ENCODE data around the gene MON1A.

Gene MON1A

DNA sequence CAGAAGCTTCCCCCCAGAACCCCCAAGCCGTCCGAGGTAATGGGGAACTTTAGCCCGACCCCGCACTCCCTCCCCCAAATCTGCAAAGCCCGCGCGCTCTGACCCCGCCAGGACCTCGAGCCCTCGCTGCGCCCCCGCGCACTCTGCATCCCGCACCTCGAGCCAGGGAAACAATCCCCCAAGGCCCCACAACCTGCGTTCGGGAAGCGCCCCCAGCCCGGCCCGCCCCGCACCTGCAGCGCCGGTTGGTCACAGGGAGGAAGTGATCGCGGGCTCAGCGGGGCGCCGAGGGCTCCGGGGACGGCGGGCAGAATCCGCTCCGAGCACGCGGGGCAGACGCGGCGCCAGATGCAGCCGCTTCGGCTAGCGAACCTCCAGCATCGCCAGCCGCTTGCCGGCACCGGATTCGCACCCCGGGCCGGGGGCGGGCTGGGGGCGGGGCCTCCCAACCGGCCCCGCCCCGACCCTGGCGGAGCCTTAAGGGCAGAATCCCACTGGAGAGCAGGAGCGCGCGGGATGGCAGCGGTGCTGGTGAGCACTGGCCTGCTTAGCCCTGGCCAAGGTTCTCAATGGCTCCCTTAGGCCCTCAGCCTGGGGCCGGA lies 60.0 kb downstream of the MON1A start, which contains the start of gene CAMKV:
Gene CAMKV, minus strand, starts transcription at position 382 of the 602 bp plus-strand sequence. CDS start 7,518 bp downstream, outside the sequence.
- Histone ChIP-seq H3K36me3 (ENCODE audit: control insufficient read depth in 2 of 2, insufficient read depth in 2 of 2, low read length in 2 of 2) (no peaks in the 10 kb centered on the region), H3K9me3 (ENCODE audit: control insufficient read depth in 2 of 2, low read length in 2 of 2) (no peaks in the 10 kb centered on the region), H3K9ac (ENCODE audit: low read length in 2 of 2) (no peak within 1 kb of the TSS), H3K27ac (ENCODE audit: low read length) (no peak within 1 kb of the TSS), H3K27me3 (ENCODE audit: control insufficient read depth in 1 of 2, insufficient read depth in 2 of 2, low read length in 2 of 2) (peaks cover 36 to 40% of the 10 kb centered on the region in 2 donors), H3K4me3 (ENCODE audit: low read length in 2 of 2) (peak within 1 kb of the TSS; percentile 12 to 54), H3K4me1 (ENCODE audit: control insufficient read depth, insufficient read depth, low read length) (peaks cover 10% of the 10 kb centered on the region)

DNA sequence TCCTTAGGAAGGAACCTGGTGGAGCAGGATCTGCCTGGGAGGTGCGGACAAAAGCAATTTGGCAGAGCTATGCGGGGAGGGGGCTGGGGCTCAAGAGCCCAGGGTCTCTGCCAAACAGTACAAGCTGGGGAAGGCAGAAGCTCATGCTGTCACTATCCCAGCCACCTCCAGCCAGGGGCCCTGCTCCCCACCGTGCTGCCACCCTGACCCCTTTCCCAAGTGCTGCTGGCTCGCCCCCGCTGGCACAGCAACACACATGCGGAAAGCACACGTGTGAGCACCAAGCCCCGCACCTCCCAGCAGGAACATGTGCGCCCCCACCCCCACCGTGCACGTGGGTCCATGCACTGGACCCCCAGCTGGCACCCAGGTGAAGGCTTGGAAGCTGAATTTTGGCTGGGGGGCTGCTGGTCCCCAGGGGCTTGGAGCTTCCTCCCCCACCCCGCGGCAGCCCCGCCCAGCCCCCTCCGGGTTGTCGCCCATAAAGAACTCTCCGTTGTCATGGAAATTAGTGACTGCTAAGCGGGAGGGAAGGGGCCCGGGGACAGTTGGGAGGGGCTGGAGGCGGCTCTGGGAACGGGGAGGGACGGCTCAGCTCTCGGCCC lies 60.6 kb downstream of the MON1A start:
- Histone ChIP-seq H3K4me3 (ENCODE audit: low read length in 2 of 2) (peak overlapping the region in 1 of 2 donors; percentile 54), H3K4me1 (ENCODE audit: control insufficient read depth, insufficient read depth, low read length) (peaks cover 10% of the 10 kb centered on the region), H3K36me3 (ENCODE audit: control insufficient read depth in 2 of 2, insufficient read depth in 2 of 2, low read length in 2 of 2) (no peaks in the 10 kb centered on the region), H3K27ac (ENCODE audit: low read length) (no peak overlapping the region), H3K9ac (ENCODE audit: low read length in 2 of 2) (no peak overlapping the region), H3K27me3 (ENCODE audit: control insufficient read depth in 1 of 2, insufficient read depth in 2 of 2, low read length in 2 of 2) (peaks cover 39 to 40% of the 10 kb centered on the region in 2 donors), H3K9me3 (ENCODE audit: control insufficient read depth in 2 of 2, low read length in 2 of 2) (no peaks in the 10 kb centered on the region)

DNA sequence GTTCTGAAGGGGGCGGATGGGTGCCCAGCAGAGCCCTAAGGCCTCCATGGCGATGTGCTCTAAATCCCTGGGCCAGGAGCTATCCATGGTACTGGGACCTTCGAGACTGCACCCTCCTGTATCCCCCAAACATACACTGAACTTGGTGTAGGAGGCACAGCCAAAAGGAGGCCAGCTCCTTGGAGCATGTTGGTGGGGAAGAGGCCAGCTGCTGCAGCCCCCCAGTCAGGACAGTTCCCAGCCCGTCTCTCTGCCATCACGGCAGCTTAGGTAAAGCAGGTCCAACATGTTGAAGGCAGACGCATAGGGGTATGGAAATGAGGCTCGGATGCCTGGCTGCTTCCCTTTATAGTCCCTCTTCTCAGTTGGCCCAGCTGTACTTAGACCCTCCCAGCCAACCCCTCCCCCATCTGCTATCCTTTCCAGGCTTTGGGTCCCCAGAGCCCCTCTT lies 61.7 kb downstream of the MON1A start:
- Histone ChIP-seq H3K4me1 (ENCODE audit: control insufficient read depth, insufficient read depth, low read length) (peaks cover 10% of the 10 kb centered on the region), H3K9me3 (ENCODE audit: control insufficient read depth in 2 of 2, low read length in 2 of 2) (no peaks in the 10 kb centered on the region), H3K4me3 (ENCODE audit: low read length in 2 of 2) (no peak overlapping the region), H3K27ac (ENCODE audit: low read length) (no peak overlapping the region), H3K27me3 (ENCODE audit: control insufficient read depth in 1 of 2, insufficient read depth in 2 of 2, low read length in 2 of 2) (peaks cover 41 to 42% of the 10 kb centered on the region in 2 donors), H3K9ac (ENCODE audit: low read length in 2 of 2) (no peak overlapping the region), H3K36me3 (ENCODE audit: control insufficient read depth in 2 of 2, insufficient read depth in 2 of 2, low read length in 2 of 2) (no peaks in the 10 kb centered on the region)

DNA sequence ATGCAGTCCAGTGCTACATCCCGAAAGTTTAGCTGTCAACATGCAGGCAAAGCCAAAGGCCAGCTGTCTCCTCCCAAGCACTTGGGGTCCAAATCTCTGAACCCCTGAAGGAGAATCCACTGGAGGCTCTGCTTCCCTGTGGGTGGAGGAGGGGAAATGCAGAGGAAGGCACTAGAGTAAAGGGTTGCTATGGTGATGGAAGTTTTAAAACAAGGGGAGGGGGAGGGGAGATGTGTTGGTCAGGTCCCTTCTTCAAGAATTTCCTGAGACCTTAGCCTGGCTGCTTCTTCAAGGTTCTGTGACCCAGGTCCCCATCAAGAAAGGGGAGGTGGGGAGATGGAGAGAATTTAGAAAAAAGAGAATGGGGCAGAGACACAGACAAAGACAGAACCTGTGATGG lies 62.2 kb downstream of the MON1A start:
- Histone ChIP-seq H3K9me3 (ENCODE audit: control insufficient read depth in 2 of 2, low read length in 2 of 2) (no peaks in the 10 kb centered on the region), H3K36me3 (ENCODE audit: control insufficient read depth in 2 of 2, insufficient read depth in 2 of 2, low read length in 2 of 2) (no peaks in the 10 kb centered on the region), H3K27me3 (ENCODE audit: control insufficient read depth in 1 of 2, insufficient read depth in 2 of 2, low read length in 2 of 2) (peaks cover 41 to 42% of the 10 kb centered on the region in 2 donors), H3K9ac (ENCODE audit: low read length in 2 of 2) (no peak overlapping the region), H3K4me1 (ENCODE audit: control insufficient read depth, insufficient read depth, low read length) (peaks cover 10% of the 10 kb centered on the region), H3K27ac (ENCODE audit: low read length) (no peak overlapping the region), H3K4me3 (ENCODE audit: low read length in 2 of 2) (no peak overlapping the region)

DNA sequence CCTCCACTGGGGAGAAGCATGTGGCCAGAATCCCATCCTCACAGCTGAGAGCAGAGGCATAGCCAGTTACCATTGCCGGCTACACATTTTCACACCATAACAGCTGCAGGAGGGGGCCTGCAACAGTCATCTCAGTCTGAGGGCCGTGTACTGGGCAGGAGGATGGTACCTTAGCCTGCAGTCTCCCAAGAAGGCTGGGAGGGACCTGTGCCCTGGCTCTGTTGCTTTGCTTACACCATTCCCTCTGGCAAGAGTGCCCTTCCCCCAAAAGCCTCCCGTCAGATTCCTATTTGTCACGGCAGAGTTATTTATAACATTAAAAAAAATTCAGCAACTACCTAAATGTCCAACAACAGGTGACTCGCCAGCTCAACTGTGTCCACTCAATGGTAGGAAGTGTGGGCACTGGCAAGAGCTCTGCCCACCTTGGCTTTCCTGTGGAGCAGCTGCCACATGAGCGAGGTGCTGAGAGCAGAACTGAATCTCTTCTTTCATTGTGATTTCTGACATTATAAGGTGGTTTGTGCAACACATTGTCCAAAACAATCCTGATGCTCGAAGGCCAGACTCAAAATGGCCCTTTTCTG lies 64.3 kb downstream of the MON1A start:
- Histone ChIP-seq H3K9ac (ENCODE audit: low read length in 2 of 2) (no peak overlapping the region), H3K36me3 (ENCODE audit: control insufficient read depth in 2 of 2, insufficient read depth in 2 of 2, low read length in 2 of 2) (no peaks in the 10 kb centered on the region), H3K27me3 (ENCODE audit: control insufficient read depth in 1 of 2, insufficient read depth in 2 of 2, low read length in 2 of 2) (peaks cover 26 to 30% of the 10 kb centered on the region in 2 donors), H3K9me3 (ENCODE audit: control insufficient read depth in 2 of 2, low read length in 2 of 2) (no peaks in the 10 kb centered on the region), H3K4me1 (ENCODE audit: control insufficient read depth, insufficient read depth, low read length) (peaks cover 10% of the 10 kb centered on the region), H3K4me3 (ENCODE audit: low read length in 2 of 2) (no peak overlapping the region), H3K27ac (ENCODE audit: low read length) (no peak overlapping the region)

DNA sequence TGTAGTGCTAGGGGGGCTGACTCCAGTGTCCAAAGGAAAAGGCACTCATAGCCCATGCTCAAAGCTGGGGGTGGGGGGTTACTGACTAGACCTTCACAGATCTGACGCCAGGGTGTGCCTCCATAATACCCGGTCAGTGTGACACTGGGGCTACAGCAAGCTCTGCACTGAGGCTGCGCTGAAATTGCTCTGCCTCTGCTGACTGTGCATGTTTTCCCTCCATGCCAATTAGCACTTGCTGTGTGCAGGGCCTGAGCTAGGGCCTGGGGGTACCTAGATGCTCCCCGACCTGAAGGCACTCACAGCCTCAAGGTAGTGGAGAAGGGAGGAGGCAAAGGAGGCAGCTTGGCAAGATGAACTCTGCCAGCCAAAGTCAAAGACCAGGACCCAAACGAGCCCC lies 65.1 kb downstream of the MON1A start:
- H3K9ac ChIP-seq (ENCODE audit: low read length in 2 of 2): no peak overlapping the region
- H3K4me1 ChIP-seq (ENCODE audit: control insufficient read depth, insufficient read depth, low read length): peaks cover 4% of the 10 kb centered on the region
- no peak overlapping the region for H3K4me3 ChIP-seq (ENCODE audit: low read length in 2 of 2)
- H3K27me3 ChIP-seq (ENCODE audit: control insufficient read depth in 1 of 2, insufficient read depth in 2 of 2, low read length in 2 of 2): peaks cover 20 to 25% of the 10 kb centered on the region in 2 donors
- no peaks in the 10 kb centered on the region for H3K36me3 ChIP-seq (ENCODE audit: control insufficient read depth in 2 of 2, insufficient read depth in 2 of 2, low read length in 2 of 2)
- H3K27ac ChIP-seq (ENCODE audit: low read length): no peak overlapping the region
- H3K9me3 ChIP-seq (ENCODE audit: control insufficient read depth in 2 of 2, low read length in 2 of 2): no peaks in the 10 kb centered on the region

DNA sequence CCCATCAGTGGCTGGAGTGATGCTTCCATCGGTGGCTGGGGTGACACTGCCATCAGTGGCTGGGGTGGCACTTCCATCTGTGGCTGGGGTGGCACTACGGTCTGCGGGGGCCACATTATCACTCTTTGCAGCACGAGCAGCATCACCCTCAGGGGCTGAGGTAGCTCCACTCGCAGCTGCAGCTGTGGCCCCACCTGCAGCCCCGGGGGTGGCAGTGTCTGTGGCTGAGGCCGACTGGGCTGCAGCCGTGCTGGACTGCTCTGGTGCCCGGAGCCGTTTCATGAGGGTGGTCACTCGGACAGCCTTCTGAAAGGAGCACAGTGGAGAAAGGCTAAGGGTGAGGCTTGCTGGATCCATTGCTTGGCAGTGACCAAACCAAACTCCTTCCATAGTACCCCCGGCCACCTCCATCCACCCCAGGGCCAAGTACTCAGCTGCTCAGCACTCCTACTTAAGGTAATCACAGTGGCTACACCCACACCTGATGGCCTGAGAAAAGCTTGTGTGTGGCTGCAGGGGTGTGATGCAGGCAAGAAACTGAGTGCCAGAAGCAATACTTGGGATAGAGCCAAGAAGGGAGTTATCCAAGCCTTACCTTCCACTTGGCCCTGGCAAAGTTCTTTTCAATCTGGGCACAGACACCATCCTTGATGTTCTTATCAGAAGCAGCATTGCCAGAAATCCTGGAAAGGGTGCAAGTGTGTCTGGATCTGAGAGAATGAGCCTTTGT lies 69.9 kb downstream of the MON1A start:
- no peak overlapping the region for H3K4me3 ChIP-seq (ENCODE audit: low read length in 2 of 2)
- no peak overlapping the region for H3K27ac ChIP-seq (ENCODE audit: low read length)
- H3K36me3 ChIP-seq (ENCODE audit: control insufficient read depth in 2 of 2, insufficient read depth in 2 of 2, low read length in 2 of 2): no peaks in the 10 kb centered on the region
- no peak overlapping the region for H3K9ac ChIP-seq (ENCODE audit: low read length in 2 of 2)
- no peaks in the 10 kb centered on the region for H3K9me3 ChIP-seq (ENCODE audit: control insufficient read depth in 2 of 2, low read length in 2 of 2)
- peaks cover 2 to 6% of the 10 kb centered on the region in 2 donors for H3K27me3 ChIP-seq (ENCODE audit: control insufficient read depth in 1 of 2, insufficient read depth in 2 of 2, low read length in 2 of 2)
- H3K4me1 ChIP-seq (ENCODE audit: control insufficient read depth, insufficient read depth, low read length): peaks cover 15% of the 10 kb centered on the region
